Dedifferentiated amniotic fluid mesenchymal stem cell (primary cell): Measurements from ENCODE around the gene CACNA1C.

Source experiments
- DNase-seq: peaks from one replicate; pipeline ENCODE4 v3.0.0-alpha.2; 2016; ENCODE audit errors: extremely low spot score

CACNA1C gene

GRCh38 chr12:2454601-2455177 lies 401.9 kb downstream of the CACNA1C start:
- no peak for DNase-seq

GRCh38 chr12:2455410-2455809 lies 402.6 kb downstream of the CACNA1C start:
- no peak for DNase-seq

DNA sequence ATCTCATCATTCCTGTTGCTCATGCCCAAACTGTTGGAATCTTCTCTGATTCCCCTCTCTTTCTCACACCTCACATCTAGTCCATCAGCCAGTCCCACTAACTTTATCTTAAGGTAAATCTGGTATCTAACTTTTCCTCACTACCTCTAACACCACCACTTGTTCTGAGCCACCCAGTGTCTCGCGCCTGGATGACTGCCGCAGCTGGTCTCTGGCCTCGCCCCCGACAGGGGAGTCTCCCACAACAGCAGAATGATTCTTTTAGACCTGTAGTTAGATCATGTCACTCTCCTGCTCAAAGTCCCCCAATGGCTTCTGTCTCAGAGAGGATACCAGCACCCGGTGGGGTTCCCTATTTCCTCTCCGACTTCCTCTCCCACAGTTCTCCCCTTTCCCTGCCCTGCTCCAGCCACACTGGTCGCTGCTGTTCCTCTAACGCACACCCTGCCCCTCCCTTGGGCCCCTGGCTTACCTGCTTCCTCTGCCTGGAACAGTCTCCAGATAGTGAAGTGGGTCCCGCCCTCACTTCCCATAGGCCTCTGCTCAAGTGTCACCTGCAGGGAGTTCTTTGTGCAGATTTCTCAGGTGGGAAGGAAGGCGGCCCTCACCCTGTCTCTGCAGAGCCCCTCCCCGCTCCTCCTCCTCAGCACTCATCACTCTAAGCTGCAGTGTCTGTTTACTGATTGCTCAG lies 403.5 kb downstream of the CACNA1C start:
- no peak for DNase-seq

GRCh38 chr12:2456813-2457186 lies 404.0 kb downstream of the CACNA1C start:
- DNase-seq = no peak

DNA sequence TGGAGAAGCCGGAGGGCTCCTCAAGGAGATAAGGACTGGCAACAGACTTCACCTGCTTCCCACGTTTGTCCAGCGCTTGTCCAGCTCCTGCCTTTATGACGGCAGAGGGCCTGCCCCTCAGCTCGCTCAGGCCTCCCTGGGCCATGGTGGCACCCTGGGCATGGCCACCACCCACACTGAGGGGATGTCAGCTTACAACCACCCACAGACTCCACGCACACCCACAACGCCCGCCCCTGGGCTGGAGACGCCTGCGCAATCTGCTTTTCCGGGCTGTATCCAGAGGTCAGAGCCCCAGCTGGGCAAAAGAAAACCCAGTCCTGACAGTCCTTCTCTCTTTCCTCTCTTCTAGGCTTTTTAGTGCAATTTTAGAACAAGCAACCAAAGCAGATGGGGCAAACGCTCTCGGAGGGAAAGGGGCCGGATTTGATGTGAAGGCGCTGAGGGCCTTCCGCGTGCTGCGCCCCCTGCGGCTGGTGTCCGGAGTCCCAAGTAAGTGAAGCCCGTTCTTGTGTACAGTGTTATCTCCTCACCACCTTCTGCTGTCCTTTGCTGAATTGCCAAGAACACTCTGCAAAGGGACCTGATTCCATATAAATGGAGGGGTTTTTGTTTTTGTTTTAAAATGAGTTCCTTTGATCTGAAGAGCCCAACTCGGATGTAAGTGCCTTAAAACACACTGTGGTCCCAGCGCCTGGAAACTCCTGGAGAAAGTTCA lies 404.6 kb downstream of the CACNA1C start:
- DNase-seq = no peak

DNA sequence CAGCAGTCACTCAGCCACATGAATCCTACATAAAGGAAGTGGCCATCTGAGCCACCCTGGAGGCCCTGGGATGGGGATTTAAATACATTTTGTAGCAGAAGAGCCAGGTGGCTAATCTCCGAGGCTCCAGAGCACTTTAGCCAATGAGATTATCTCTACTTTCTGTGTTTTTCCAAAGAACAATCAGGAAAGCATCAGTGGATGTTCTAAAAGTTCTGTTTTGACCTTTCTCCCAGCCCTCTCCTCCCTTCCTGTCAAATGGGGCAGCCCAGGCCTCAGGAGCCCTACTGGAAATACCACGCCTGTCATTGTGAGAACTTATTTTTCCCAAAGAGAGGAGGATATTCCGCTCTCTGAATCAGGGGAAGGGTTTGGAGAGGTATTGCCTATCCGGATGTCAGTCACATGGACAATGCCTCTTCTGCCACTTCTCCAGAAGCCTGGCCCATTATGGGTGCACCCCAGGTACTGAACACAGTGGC lies 405.2 kb downstream of the CACNA1C start:
- no peak for DNase-seq

DNA sequence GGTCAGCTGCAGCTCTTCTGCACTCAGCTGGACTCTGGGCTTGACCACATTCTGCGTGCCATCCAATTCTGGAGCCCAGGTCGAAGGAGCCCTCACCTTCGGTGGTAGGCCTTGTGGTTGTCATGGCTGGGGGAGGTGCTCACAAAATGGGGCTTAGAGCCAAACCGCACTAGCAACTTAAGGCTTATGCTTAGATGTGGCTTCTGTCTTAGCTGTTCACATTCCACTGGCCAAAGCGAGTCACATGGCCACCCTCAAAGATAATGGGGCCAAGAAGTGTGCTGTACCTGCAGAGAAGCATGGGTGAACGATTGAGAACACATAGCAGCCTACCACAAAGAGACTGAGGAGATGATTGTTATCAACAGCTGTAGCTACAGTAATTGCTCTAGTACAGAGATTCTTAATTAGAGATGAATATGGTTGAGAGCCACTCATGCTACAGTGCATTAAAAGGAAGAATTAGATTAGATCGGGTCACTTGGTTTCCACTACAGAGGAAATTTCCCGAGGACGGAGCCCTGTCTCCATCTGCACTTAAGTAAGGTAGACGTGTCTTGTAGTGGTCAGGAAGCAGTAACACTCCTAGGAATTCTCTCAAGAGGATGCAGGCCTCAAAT lies 407.4 kb downstream of the CACNA1C start:
- no peak for DNase-seq

GRCh38 chr12:2461046-2461445 lies 408.3 kb downstream of the CACNA1C start:
- DNase-seq = no peak

- DNase-seq = no peak
Measured at GRCh38 chr12:2461645-2462044, 408.9 kb downstream of the CACNA1C start.

DNA sequence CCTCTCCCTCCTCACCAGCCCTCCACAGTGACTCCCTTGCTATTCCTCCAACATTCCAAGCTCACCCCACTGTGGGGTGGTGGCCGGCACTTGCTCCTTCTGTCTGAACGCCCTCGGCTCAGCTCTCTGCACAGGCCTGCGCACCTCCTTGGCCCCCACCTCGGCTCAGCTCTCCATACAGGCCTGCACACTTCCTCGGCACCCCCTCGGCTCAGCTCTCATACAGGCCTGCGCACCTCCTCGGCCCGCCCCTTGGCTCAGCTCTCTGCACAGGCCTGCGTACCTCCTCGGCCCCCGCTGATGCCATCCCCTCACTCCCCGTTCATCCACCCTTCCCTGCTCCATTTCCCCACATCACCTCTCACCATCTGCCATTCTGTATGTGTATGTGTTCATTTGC lies 409.3 kb downstream of the CACNA1C start:
- DNase-seq = no peak

DNA sequence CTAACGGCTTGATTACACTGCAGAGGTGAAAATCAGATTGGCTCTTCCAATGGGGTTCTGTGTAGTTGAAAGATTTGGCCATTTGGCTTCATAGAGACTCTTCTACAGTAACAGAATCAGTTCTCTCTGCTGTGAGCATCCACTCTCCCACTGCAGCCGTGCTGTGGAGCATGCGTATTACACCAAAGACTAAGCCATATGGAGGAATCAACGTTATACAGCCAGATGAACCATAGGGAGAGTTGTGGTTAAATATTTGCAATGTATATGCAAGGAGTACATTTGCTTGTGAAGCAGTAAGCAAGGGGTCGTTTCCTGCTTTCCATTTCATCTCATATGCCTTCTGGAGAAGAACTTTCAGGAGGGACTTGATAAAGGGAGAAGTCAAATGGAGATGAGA lies 410.9 kb downstream of the CACNA1C start:
- DNase-seq = no peak

GRCh38 chr12:2465681-2466080 lies 412.9 kb downstream of the CACNA1C start:
- no peak for DNase-seq

GRCh38 chr12:2466211-2466610 lies 413.4 kb downstream of the CACNA1C start:
- no peak for DNase-seq

- no peak for DNase-seq
Measured at GRCh38 chr12:2467447-2468195, 414.8 kb downstream of the CACNA1C start.

GRCh38 chr12:2475984-2476383 lies 423.2 kb downstream of the CACNA1C start:
- no peak for DNase-seq

GRCh38 chr12:2477009-2477766 lies 424.4 kb downstream of the CACNA1C start:
- DNase-seq = no peak

DNA sequence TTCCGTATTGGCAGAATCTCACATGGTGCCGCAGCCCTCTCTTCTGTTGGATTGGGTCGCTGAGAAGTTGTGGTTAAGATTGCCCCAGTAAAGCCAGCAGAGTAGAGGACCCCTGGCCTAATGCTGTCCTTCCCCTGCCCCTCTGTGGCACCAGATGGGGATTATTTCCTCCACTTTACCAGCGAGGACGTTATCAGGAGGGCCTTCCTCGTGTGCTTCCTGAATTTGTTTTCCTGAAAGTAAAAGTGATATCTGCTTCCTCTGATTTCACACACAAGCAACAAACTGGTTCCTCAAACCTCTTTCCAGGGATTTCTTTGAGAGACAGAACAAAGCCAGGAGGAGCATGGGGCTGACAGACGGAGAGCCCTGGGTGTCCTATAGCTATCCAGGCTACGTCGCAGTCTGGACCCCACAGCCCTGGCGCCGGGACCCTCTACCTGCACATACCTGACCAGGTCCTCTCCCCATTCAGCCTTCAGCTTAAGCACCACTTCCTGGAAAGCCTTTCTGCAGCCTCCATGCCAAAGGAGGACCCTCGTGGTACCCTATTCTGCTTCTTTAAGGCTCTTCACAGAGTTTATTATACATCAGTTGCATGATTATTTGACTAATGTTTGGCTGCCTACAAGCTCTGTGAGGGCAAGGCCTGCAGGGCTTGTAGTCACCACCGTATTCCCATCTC lies 427.2 kb downstream of the CACNA1C start:
- DNase-seq = no peak

DNA sequence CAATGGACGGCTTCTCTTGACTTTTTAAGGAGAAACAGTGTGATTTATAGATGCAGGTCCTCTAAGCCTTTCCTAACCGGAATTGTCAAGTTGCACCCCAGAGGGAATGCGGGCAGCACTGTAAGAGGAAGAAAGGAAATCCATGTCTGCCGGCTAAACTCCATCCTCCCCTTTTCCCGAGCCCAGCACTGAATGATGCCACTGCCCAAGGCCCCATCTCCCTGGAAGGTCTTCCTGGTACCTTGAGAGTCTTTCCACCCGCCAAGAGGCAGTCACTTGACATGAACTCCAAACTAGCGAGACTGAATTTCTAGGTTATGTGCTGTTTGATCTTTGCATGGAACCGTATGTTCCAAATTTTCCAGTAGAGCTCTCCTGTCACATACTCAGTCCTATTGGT lies 428.6 kb downstream of the CACNA1C start:
- no peak for DNase-seq

DNA sequence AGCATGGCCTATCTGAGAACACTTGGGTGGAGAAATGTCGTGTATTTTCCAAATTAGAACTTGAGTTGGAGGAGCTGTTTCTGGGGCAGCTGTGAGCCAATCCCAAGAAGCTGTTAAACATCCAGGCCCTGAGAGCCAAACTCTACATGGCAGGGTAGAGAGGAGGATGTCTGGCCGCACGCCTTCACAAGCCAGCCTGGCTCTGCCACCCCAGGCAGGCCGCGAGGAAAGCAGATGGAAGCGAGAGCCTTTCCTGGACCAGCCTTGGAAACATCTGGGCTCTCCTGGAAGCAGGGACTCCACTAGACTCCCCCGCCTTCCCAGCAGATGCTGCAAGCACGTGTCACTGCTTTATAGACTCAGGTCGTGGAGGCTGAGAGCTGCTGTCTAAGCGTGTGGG lies 429.2 kb downstream of the CACNA1C start:
- no peak for DNase-seq

GRCh38 chr12:2482938-2483660 lies 430.3 kb downstream of the CACNA1C start:
- no peak for DNase-seq
